Activated CD8-positive, alpha-beta memory T cell treated with anti-CD3 and anti-CD28 coated beads for 4 hours (primary cell): ENCODE results near the gene ZEB1.
"Not testable (repeated sequence)": the region's sequence is repeated elsewhere in the genome, so short reads cannot be mapped to it uniquely, and the experiment has no call there.

Experiments
- DNase-seq, 2 donors: peaks; one replicate each; pipeline ENCODE4 v3.0.0-alpha.2; 2020; ENCODE audit warnings: low read depth in 2 of 2

Gene ZEB1

DNA sequence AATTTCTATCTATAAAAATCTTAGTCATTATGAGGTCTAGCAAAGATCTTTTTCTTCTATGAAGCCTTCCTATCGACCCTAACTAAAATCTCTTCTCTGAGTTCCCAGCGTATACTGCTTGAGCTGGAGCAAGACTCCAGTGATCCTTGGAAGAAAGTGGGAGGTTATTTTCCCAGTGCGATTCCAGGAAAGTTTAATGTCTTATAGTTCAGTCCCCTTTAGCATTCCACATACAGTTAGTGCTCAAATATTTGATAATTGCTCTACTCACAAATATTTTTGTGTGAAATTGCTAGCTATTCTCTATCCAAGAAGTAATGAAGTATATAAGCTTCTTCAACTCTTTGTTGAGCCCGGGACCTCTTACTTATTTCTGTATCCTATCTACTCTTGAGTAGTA is 47.7 kb downstream of the ZEB1 start:
- no peak for DNase-seq

DNA sequence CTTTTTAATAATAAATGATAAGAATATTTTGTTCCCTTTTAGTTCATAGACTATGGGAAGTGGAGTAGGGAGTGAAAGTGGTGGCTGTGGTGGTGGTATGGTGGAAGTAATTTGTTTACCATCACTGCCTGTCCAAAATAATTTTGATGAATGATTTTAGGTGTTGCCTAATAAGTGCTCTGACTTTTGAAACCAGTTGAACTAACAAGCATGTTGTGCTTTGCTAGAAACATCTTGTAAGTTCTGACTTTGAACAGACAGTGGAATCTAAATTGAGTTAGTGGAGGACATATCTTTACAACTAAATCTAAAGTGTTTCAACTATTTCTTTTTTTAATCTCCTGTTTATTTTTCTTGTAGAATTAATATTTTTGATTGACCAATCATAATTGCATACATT is 49.7 kb downstream of the ZEB1 start:
- DNase-seq = no peak

DNA sequence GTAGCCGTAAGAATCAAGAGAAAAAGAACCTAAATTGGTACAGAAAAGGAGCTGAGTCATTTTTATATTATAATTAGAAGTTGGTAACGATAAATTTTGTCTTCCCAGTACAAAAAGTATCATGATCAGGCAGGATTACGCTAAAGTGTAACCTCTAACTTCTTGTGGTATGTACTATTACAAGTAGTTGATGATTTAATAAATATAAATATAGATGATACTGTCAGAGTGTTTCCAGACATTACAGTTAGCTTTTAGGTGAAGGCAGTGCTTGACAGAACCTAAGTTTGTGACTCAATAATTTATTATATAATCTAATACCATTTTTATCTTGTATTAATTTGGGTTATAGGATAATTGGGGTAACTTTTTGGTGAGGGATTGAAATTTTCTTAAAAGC is 53.4 kb downstream of the ZEB1 start:
- DNase-seq = no peak

DNA sequence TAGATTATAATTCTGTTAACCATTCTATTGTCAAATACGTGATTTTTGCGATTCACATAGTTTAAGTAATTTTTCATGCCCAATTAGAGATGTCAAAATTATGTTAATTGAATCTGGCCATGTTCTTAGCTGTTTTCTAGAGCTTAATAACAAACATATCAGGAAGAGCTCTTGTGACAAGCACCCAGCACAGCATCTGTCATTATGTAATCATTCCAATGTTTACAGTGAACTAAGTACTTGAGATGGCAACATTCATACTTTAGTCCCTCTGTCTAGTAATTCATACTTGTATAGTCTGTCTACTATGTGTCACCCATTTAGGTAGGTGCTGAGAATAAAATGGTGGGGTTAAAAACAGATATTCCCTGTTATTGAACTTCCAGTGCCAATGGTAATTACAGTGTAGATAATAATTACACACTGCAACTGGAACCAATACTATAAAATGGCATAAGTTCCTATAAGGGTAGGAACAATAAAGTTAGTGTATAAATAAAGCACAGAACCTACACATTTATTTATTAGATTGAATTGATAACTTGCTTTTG is 55.2 kb downstream of the ZEB1 start:
- no peak for DNase-seq

DNA sequence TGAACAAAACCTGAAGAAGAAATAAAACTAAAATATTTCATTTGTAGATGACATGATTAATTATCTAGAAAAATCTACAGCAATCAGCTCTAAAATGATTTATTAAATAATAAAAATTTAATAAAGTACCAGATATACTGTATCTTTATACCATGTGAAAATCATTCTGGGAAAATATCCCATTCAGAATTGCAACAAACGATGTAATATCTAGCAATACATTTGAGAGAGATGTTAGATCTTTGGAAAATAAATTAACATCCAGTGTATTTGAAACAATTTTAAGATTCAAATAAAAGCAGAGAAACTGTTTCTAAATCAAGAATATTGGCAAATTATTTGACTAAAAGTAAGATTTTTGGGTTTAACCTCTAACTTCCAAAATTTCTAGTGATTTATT is 62.2 kb downstream of the ZEB1 start:
- DNase-seq = no peak

DNA sequence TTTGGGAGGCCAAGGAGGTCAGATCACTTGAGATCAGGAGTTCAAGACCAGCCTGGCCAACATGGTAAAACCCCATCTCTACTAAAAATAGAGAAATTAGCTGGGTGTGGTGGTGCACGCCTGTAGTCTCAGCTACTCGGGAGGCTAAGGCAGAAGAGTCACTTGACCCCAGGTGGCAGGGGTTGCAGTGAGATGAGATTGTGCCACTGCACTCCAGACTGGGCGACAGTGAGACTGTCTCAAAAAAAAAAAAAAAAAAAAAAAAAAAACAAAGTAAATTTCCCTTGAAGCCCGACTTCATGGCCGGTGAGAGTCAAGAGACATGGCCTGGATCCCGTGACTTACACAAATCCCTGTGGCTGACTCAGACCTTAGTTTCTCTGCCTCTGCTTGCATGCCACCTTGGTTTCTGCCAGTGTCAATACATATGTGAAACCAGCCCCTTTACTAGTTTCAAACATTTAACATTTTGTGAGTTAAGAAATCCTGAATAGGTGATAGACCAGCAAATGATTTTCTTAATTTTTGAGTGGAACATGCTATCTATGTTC is 62.8 kb downstream of the ZEB1 start:
- DNase-seq = no peak

DNA sequence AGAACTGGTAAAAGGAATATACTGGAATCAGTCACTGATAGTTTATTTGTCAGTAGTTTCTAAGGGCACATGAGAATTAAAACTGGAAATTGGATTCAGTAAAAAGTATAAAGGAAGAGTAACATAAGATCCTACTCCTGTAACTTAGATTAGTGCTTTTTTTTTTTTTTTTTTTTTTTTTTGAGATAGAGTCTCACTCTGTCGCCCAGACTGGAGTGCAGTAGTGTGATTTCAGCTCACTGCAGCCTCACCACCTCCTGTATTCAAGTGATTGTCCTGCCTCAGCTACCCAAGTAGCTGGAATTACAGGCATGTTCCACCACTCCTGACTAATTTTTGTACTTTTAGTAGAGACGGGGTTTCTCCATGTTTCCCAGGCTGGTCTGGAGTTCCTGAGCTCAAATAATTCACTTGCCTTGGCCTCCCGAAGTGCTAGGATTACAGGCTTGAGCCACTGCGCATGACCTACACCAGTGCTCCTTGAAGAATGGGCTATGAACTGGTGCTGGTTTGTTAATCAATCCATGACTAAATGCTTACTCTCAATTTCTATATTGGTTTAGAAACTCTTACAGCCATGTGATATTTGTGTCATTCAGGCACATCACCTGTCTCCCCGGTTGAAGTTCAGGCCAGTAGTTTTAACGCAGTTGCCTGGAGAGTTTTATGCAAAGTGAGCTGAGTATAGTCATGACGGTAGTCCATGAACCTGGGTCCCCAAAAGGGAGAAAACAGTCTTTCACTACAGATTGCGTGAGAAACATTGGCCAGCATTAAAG is 65.0 kb downstream of the ZEB1 start:
- DNase-seq = no peak

DNA sequence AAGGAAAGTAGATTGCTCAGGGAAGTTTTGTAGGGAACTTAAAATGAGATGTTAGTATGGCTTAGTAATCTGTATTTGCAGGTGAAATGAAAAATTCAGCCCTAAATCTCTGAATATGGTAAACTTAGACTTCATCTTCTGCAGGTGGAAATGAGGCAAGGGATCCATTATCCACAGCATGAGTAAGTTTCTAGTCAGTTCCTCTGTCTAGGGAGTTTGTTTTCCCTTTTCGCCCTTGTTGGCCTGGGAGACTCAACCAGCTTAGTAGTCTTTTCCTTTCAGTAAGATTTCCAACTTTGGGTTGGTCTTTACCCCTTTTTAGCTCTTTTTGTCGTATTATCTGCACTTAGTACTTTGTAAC is 65.6 kb downstream of the ZEB1 start:
- no peak for DNase-seq

DNA sequence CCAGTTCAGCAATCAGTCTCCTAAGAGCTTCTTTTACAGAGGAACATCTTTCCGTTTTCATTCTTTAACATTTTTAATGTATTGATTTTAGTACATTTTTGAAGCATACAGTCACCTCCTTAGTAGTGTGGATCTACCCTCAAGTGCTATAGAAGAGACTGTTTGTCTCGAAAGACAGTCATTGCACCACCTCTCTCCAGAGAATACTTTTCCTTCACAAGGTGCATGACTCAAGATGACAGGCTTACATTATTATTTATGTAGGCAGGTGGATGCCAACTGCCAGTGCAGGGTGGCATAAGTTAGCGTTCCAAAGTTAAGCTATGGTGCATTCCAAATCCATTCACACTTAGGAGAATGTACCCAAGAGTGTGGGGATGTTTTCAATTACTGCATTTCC is 71.8 kb downstream of the ZEB1 start:
- no peak for DNase-seq

DNA sequence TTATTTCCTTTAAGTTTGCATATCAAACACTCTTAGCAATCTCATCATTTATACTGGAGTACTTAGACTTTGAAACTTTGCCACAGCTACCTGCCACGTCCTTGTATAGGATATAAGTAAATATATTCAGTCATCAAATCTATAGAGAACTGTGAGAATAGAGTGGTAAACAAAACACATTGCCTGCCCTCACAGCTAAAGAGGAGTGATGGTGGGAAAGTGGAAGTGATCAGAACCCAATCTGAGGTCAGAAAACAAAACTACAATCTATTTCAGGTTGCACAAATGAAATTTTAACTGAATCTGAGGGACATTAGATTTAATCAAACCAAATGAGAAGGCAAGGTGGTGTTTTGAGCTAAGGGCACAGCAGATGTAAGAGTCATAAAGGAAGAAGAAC is 74.8 kb downstream of the ZEB1 start:
- DNase-seq = no peak

DNA sequence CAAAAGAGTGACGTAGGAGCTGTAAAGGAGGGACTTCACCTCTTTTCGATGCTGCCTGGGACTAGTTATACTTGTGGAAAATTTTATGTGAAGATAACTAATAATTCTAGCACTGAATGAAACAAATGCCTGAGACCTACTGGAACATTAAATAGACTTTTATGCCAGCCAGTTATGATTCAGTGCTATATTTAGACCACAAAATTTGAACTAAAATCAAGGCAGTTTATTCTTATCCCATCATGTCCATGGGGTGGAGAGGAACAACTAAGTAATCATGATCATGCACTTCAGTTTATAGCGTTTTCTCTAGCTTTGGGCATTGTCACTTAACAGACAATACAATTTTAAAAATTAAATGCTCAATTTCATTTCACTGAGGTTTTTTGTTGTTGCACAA is 76.7 kb downstream of the ZEB1 start:
- no peak for DNase-seq

DNA sequence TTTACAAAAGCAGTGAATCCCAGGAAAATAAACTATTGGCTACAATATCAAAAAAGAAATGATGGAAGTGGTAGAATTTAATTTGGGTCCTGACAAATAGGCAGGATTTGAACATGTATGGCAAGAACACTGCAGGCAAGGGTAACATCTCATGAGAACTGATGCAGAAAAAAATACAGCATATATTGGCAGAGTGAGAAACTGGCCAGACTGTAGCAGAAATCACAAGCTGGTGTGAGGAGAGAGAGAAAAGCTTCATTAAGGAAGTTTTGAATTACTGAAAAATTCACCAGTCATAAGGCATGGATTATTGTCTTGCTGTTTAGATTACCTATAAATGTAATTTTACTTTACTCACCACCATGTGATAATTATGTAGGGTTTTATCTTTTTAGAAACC is 77.4 kb downstream of the ZEB1 start:
- no peak for DNase-seq

DNA sequence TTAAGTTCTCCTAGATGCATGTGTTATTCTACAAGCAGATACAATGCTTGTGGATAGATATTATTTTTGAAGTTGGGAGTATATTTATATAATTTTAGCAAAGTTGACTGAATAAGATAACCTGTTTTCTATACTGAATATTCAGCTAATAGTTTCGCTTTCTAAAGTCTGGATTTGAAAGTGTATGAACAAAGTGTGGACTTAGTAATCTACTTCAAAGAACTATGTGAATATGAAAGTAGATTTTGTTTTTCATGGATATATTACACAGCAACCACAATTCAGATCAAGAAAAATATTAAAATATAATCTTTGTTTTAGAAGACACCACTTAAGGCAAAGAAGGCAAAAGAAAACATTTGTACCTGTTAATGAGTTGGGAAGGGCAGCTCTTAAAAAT is 78.8 kb downstream of the ZEB1 start:
- DNase-seq = no peak

DNA sequence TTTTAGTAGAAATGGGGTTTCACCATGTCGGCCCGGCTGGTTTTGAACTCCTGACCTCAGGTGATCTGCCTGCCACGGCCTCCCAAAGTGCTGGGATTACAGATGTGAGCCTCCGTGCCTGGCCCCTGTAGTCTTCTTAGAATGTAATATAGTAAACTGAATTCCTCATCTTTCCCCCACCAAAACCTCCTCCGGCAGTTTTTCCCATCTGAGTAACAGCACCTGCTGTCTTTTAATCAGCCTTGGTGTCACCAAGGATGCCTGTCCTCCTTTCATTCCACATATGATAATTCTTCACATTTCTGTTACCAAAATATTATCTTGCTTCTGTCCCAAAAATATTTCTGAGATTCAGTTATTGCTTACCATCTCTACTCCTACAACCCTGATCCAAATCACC is 80.2 kb downstream of the ZEB1 start:
- no peak for DNase-seq

DNA sequence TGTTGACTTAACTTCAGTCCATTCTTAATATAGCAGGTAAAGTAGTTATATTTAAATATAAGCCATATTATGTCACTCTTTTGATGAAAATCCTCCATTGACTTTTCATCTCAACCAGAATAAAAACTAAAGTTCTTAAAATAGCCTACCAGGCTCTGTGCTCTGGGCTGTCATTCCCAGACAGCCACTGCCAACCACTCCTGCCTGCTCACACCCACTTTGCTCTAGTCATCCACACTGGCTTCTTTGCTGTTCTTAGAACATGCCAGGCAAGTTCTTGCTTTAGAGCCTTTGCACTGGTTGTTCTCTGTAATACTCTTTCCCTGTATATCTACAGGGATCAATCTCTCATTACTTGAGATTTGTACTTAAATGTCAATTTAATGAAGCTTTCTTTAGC is 80.6 kb downstream of the ZEB1 start:
- no peak for DNase-seq

DNA sequence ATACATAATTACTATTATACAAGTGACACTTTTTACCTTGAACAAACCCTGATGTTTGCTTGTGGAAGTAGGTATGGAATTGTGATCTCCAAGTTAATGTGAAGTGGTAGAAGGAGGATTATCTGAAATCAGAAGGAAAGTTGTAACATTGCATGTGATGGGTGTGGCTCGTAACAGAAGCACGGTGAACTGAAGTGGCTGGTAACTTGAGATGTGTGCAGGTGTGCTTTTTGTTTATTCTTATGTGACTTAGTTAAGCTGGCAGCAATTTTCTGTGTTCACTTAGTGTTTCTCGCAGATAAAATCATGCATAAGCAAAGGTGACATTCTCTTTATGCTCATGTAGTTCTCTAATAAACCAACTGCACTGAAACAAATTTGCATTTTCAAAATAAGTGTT is 82.3 kb downstream of the ZEB1 start:
- DNase-seq = no peak

DNA sequence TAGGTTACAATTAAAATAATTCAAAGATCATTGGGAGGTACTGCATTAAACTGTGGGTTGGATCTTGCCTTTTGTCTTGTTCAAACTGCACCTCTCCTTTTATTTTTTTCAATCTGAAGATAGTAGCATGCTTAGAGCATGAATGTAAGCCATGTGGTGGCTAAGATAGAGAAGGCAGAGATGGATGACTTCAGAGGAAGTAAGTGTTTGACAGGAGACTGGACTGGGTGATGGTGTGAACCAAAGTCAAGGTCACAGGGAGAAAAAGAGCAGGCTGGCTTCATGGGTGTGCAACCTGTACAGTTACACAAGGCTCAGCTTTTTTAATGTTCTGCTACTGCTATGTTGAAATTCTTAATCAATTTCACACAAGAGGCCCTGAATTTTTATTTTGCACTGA is 85.6 kb downstream of the ZEB1 start:
- DNase-seq = no peak

DNA sequence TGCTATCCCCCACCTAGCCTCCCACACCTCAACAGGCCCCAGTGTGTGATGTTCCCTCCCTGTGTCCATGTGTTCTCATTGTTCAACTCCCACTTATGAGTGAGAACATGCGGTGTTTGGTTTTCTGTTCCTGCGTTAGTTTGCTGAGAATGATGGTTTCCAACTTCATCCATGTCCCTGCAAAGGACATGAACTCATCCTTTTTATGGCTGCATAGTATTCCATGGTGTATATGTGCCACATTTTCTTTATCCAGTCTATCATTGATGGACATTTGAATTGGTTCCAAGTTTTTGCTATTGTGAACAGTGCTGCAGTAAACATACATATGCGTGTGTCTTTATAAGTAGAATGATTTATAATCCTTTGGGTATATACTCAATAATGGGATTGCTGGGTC is 86.8 kb downstream of the ZEB1 start:
- not testable (repeated sequence) for DNase-seq

DNA sequence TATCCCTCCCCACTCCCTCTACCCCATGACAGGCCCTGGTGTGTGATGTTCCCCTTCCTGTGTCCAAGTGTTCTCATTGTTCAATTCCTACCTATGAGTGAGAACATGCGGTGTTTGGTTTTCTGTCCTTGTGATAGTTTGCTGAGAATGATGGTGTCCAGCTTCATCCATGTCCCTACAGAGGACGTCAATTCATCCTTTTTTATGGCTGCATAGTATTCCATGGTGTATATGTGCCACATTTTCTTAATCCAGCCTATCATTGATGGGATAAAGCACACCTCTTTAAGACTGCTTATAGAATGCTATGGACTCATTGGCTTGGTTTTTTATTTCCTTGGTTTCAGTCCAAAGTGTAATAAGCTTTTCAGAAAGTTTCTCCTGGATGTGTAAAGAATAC is 93.4 kb downstream of the ZEB1 start:
- not testable (repeated sequence) for DNase-seq

DNA sequence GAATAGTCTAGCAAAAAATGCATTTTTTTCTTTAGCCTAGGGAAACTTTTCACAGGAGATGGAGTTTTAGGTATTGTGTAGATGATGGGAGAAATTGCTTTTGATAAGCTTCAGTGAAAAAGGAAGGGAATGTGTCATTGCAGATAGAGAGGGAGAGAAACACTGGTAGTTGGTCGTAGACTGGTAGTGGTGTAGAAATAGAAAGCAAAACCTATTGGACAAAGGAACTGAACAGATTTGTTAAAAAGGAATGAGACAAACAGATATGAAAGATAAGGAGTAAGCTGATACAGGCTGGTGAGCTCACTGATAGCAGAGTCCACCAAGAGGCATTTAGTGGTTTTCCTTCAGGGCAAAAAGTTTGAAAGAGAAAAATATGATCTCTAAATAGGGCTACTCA is 94.3 kb downstream of the ZEB1 start:
- no peak for DNase-seq

DNA sequence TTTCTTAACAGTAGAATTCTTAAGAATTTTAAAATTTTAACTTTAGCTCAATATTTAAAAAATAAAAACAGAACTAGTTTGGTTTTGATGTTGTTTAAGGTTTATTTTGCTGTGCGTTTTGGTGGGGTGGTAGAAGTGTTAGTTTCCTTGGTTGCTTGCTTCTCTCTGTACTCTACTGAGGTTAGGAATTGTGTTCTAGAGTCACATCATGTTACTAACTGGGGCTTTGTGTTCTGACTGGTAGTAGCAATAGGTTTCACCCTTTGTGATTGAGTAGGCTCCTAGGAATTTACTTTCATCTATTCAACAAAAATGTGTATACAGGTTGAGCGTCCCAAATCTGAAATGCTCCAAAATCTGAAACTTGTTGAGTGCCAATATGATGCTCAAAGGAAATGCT is 99.5 kb downstream of the ZEB1 start:
- no peak for DNase-seq

DNA sequence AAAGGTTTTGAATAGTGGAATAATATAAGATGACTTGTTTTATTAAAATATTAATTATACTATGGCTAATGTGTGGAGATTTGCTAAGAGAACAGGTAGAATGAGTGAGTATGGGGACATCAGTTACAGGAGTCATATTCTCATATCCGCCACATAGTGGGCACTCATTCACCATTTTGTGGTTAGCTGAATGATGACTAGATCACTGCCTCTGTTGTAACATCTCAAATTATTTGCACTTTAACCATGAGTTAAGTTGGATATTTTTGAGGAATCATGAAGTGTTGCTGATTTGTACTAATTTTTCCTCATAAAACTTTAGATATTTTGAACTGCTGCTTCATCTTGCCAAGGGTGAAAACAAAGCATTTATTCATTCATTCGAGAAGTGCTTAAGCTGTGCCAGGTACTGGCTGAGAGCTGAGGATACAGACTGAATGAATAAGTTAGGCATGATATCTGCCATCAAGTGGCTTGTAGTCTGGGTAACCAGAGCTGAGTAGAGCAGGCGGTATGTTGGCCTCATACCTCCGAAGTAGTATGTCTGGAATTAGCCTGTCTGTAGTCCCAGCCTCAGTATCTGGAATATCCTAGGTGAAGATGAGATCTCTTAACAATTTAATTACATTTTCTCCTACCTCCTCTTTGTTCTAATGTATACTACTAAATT is 100.5 kb downstream of the ZEB1 start:
- no peak for DNase-seq

DNA sequence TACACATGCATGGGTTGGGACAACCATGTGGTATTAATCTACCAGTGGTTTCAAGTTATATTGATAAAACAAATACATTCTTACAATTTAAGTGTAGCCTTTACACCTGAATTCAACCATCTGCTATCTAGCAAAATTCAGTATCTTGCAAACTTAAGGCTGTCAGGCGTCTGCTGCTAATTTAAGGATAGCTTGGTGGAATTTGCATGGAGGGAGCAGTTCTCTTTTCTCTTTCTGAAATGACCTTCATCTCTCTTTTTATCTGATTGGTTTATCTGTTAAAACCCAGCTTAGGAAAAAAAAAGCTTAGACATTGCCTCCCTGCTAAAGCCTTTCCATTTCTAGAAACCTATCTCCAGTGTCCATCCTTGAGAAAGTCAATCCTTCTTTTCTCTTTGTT is 102.3 kb downstream of the ZEB1 start:
- DNase-seq = no peak
